Endodermal cell (in vitro differentiated cells): ENCODE data around the gene HS6ST2. TPM values are rescaled to one million over a fixed set of nuclear protein-coding genes. Genes with fewer than 3 reads are reported as not detected.

ENCODE experiments used
- DNase-seq: peaks from one replicate; pipeline ENCODE4 v3.0.0-alpha.2; 2017
- H3K27ac ChIP-seq: 2 replicates; pipeline ENCODE4 v1.5.1; 2013; ENCODE audit warnings: mild to moderate bottlenecking, low read depth, low read length, moderate library complexity
- H3K27me3 ChIP-seq: 2 replicates; pipeline ENCODE4 v1.6.1; 2013; ENCODE audit warnings: mild to moderate bottlenecking, low read length, moderate library complexity; ENCODE audit not compliant: insufficient read depth, control insufficient read depth, poor library complexity, severe bottlenecking
- H3K36me3 ChIP-seq: 2 replicates; pipeline ENCODE4 v1.7.0; 2013; ENCODE audit warnings: mild to moderate bottlenecking, low read length, moderate library complexity; ENCODE audit not compliant: control insufficient read depth, insufficient read depth
- H3K4me1 ChIP-seq: one replicate; pipeline ENCODE4 v1.7.0; 2013; ENCODE audit warnings: low read length; ENCODE audit not compliant: control insufficient read depth, insufficient read depth
- H3K4me3 ChIP-seq: 2 replicates; pipeline ENCODE4 v1.5.1; 2013; ENCODE audit warnings: mild to moderate bottlenecking, low read length, moderate library complexity
- H3K9ac ChIP-seq: 2 replicates; pipeline ENCODE4 v1.6.1; 2013; ENCODE audit warnings: mild to moderate bottlenecking, low read length, moderate library complexity; ENCODE audit not compliant: poor library complexity, severe bottlenecking; ENCODE audit errors: extremely low read depth
- H3K9me3 ChIP-seq: 2 replicates; pipeline ENCODE4 v1.6.1; 2013; ENCODE audit warnings: mild to moderate bottlenecking, low read length, moderate library complexity; ENCODE audit not compliant: control insufficient read depth
- H3K27ac Mint-ChIP-seq: 2 replicates; pipeline ENCODE4 v1.8.0; 2020; ENCODE audit warnings: mixed read lengths
- H3K27me3 Mint-ChIP-seq: 2 replicates; pipeline ENCODE4 v1.8.0; 2021; ENCODE audit warnings: mild to moderate bottlenecking, mixed read lengths; ENCODE audit not compliant: insufficient read depth
- H3K36me3 Mint-ChIP-seq: 2 replicates; pipeline ENCODE4 v1.8.0; 2020; ENCODE audit warnings: low read depth, mixed read lengths
- H3K4me1 Mint-ChIP-seq: 2 replicates; pipeline ENCODE4 v1.8.0; 2020; ENCODE audit warnings: mixed read lengths
- H3K4me3 Mint-ChIP-seq: 2 replicates; pipeline ENCODE4 v1.8.0; 2020; ENCODE audit warnings: mild to moderate bottlenecking, moderate library complexity, mixed read lengths
- H3K9me3 Mint-ChIP-seq: 2 replicates; pipeline ENCODE4 v1.8.0; 2020; ENCODE audit warnings: mild to moderate bottlenecking, mixed read lengths
- CTCF ChIP-seq: fragments of 200-600 bp; sonication (generic); conservative IDR thresholded peaks from 2 replicates; pipeline ENCODE4 v1.5.0; 2021; ENCODE audit warnings: antibody characterized with exemption, mild to moderate bottlenecking
- WGBS, 2 experiments: methylation state at CpG; one replicate each; pipeline versions ENCODE4 v1.1.5 to v1.1.7; 2013; ENCODE audit warnings: missing lambda C conversion rate in 2 of 2, mixed read lengths in 1 of 2; ENCODE audit not compliant: insufficient coverage in 1 of 2, insufficient read length in 1 of 2; 5-methylcytosine and 5-hydroxymethylcytosine counted together
- total RNA-seq, 2 donors: library from RNA; stranded (reverse); fragmentation: NEBNext Ultra II Directional in 1 of 2; extraction: Animal tissue kit (Norgen Biotek cat#: 25700) in 1 of 2; gene quantifications; 2 replicates in 1 of 2; 3 replicates in 1 of 2; pipeline ENCODE4 v1.2.1, GENCODE V29; 2021

The HS6ST2 gene
- total RNA-seq, 2 donors from 2014 or later, result 4.1 to 19.4 TPM

GRCh38 chrX:132624466-132624865 lies 334.0 kb downstream of the HS6ST2 start:
- Histone ChIP-seq H3K27ac (no peak overlapping the region), H3K27me3 (no peaks in the 10 kb centered on the region), H3K4me3 (no peak overlapping the region), H3K4me1 (no peaks in the 10 kb centered on the region), H3K9ac (no peak overlapping the region), H3K36me3 (no peaks in the 10 kb centered on the region), H3K9me3 (no peaks in the 10 kb centered on the region)
- Mint-ChIP-seq H3K4me3 (no peak overlapping the region), H3K4me1 (peaks cover 19% of the 10 kb centered on the region), H3K27me3 (no peaks in the 10 kb centered on the region), H3K9me3 (no peaks in the 10 kb centered on the region), H3K36me3 (peaks cover 6% of the 10 kb centered on the region), H3K27ac (no peak overlapping the region)
- no peak for TF ChIP-seq CTCF
- 93 to 99% methylated on average over 3 to 5 of the region's 5 CpGs for WGBS, 2 experiments
- no peak for DNase-seq

GRCh38 chrX:132623942-132624341 lies 334.5 kb downstream of the HS6ST2 start:
- Histone ChIP-seq H3K36me3 (no peaks in the 10 kb centered on the region), H3K4me1 (no peaks in the 10 kb centered on the region), H3K9me3 (no peaks in the 10 kb centered on the region), H3K4me3 (no peak overlapping the region), H3K27ac (no peak overlapping the region), H3K27me3 (no peaks in the 10 kb centered on the region), H3K9ac (no peak overlapping the region)
- no peak overlapping the region for H3K27ac Mint-ChIP-seq
- peaks cover 6% of the 10 kb centered on the region for H3K36me3 Mint-ChIP-seq
- H3K27me3 Mint-ChIP-seq, result no peaks in the 10 kb centered on the region
- H3K4me3 Mint-ChIP-seq, result no peak overlapping the region
- TF ChIP-seq CTCF, result no peak
- no peak for DNase-seq
- H3K9me3 Mint-ChIP-seq, result no peaks in the 10 kb centered on the region
- peaks cover 19% of the 10 kb centered on the region for H3K4me1 Mint-ChIP-seq
- 87% methylated on average over 3 of the region's 3 CpGs; no CpG with 5 or more reads in 1 of the 2 experiments for WGBS, 2 experiments

DNA sequence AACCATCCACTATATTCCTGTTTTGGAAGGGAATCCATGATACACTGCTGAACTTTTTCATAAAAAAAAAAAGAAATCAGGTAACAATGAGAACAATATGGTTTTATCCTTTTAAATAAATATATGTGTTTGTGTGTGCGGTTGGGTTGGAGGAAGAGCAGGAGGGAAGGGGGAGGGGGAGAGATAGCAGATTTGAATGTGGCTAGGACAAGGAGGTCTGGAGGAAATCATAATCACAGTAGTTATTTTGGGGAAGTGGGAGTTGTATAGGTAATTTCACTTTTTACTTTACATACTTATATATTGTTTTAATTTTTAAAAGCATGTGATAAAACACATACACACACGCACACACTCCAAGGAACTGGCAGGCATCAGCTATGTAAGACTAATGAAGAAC lies 335.1 kb downstream of the HS6ST2 start:
- Mint-ChIP-seq H3K27me3 (no peaks in the 10 kb centered on the region), H3K9me3 (no peaks in the 10 kb centered on the region), H3K27ac (no peak overlapping the region), H3K4me1 (peaks cover 19% of the 10 kb centered on the region), H3K4me3 (no peak overlapping the region), H3K36me3 (peaks cover 2% of the 10 kb centered on the region)
- H3K27me3 ChIP-seq, result no peaks in the 10 kb centered on the region
- H3K9ac ChIP-seq, result no peak overlapping the region
- no peak overlapping the region for H3K4me3 ChIP-seq
- H3K27ac ChIP-seq, result no peak overlapping the region
- H3K4me1 ChIP-seq, result no peaks in the 10 kb centered on the region
- no peak for DNase-seq
- WGBS, 2 experiments, result 100% methylated on average over 2 of the region's 2 CpGs; no CpG with 5 or more reads in 1 of the 2 experiments
- H3K9me3 ChIP-seq, result no peaks in the 10 kb centered on the region
- no peaks in the 10 kb centered on the region for H3K36me3 ChIP-seq
- TF ChIP-seq CTCF, result no peak
